Esophagus muscularis mucosa (tissue), 3 donors: ENCODE data around the gene OR4K5.

Experiments
- POLR2A ChIP-seq: fragments of 450-650 bp; IDR thresholded peaks from one replicate; pipeline ENCODE4 v1.6.1; 2017; ENCODE audit warnings: antibody characterized with exemption, moderate library complexity, mild to moderate bottlenecking, low read depth
- TF ChIP-seq, protein P1 (sequence below), 3 experiments: fragments of 200-600 bp in 2 of 3; fragments of 450-650 bp in 1 of 3; sonication (generic) in 2 of 3; IDR thresholded peaks; one replicate each; pipeline ENCODE4 v1.5.1; 2017 to 2019; ENCODE audit warnings: antibody characterized with exemption in 3 of 3, mild to moderate bottlenecking in 2 of 3, moderate library complexity in 1 of 3

- TF ChIP-seq, protein P1, sequence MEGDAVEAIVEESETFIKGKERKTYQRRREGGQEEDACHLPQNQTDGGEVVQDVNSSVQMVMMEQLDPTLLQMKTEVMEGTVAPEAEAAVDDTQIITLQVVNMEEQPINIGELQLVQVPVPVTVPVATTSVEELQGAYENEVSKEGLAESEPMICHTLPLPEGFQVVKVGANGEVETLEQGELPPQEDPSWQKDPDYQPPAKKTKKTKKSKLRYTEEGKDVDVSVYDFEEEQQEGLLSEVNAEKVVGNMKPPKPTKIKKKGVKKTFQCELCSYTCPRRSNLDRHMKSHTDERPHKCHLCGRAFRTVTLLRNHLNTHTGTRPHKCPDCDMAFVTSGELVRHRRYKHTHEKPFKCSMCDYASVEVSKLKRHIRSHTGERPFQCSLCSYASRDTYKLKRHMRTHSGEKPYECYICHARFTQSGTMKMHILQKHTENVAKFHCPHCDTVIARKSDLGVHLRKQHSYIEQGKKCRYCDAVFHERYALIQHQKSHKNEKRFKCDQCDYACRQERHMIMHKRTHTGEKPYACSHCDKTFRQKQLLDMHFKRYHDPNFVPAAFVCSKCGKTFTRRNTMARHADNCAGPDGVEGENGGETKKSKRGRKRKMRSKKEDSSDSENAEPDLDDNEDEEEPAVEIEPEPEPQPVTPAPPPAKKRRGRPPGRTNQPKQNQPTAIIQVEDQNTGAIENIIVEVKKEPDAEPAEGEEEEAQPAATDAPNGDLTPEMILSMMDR (IDR thresholded peaks at IDR 0.05): no peak
- no peak for TF ChIP-seq POLR2A
Observed at GRCh38 chr14:19918553-19919264, 1.7 kb upstream of the OR4K5 start.
